Activated CD4-positive, alpha-beta T cell treated with anti-CD3 and anti-CD28 coated beads for 24 hours (primary cell): ENCODE results near the gene CNOT8.

Source experiments
- DNase-seq, 2 donors: peaks; one replicate each; pipeline ENCODE4 v3.0.0-alpha.2; 2020; ENCODE audit warnings: low read depth in 2 of 2

CNOT8 gene

DNA sequence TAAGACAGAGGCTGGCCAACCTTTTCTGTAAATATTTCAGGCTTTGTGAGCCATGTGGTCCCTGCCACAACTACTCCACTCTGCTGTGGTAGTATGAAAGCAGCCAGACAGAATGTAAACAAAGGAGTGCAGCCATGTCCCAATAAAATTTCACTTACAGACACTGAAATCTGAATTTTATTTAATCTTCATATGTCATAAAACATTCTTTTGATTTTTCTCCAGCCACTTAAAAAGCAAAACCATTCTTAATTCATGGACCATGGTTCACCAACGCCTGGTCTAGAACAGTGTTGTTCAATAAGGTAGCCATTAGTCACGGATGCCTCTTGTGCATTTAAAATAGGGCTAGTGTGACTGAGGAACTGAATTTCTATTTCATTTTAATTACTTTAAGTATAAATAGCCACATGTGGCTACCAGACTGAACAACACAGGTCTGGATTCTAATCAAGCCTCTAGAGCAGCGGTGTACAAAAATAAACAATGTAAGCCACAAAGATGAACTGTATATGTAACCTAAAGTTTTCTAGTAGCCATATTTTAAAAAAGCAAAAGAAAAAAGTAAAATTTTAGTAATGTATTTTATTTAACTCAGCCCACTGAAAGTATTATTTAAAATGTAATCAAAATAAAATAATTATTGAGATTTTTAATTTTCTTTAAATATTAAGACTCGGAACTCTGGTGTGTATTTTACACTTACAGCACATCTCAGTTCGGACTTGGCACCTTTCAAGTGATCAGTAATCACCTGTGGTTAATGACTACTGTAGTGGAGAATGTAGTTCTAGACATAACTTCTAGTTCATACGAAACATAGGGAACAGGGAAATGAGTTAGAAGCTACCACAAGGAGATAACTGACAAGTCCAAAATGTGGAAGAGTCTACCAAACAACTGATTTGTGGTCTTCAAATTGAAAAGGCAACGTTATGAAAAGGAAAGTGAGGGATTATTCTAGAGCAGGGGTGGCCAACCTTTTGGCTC, 65.3 kb downstream of the CNOT8 start:
- no peak for DNase-seq
